ENCODE results near the gene VPS51.

The VPS51 gene

DNA sequence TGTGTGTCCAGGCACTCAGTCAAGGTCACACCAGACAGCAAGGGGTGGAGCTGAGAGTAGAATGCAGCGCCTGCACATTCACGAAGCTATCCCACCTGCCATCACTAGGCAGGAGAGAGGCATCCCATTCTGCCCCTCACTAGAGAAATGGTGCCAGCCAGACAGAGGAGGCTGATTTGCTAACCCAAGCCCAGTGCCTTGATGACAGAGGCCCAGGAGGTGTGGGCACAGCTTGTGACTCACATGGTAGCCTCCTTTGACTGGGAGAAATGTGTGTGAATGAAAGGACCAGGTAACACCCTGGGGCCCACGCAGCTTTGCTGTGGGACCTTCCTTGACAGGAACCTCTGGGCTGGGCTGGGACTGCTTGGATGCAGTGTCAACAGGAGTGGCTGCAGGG lies 32.5 kb upstream of the VPS51 start:
- TF ChIP-seq CTCF (IDR thresholded peaks at IDR 0.05; ENCODE audit: low read length, missing control alignments) = no peak
- no peak for DNase-seq (ENCODE audit: low read depth)

DNA sequence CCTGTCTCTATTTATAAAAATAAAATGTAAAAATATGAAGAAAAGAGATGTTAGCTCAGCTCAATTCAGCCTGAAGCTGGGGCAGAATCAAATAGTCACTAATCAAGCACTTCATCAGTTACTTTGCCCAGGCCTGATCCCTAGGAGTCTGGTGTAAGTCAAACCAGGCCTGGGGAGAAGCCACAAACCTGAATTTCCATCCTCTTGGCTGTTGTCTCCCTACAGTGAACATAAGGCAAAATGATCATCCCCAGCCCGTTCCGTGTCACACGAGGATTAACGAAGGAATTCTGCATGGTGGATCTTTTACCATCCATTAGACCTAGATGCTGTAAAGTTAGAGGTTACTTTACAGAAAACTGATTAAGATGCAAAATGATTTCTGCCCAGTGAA lies 31.2 kb upstream of the VPS51 start:
- H3K4me3 ChIP-seq (replicated peaks; ENCODE audit: low read depth, low read length) = no peak overlapping the region
- no peak for TF ChIP-seq CTCF (IDR thresholded peaks at IDR 0.05; ENCODE audit: low read length, missing control alignments)
- DNase-seq (ENCODE audit: low read depth) = no peak

More for the DNA sequence above, 32.5 kb upstream of the VPS51 start:
- H3K4me3 ChIP-seq (replicated peaks; ENCODE audit: low read depth, low read length) = no peak overlapping the region

DNA sequence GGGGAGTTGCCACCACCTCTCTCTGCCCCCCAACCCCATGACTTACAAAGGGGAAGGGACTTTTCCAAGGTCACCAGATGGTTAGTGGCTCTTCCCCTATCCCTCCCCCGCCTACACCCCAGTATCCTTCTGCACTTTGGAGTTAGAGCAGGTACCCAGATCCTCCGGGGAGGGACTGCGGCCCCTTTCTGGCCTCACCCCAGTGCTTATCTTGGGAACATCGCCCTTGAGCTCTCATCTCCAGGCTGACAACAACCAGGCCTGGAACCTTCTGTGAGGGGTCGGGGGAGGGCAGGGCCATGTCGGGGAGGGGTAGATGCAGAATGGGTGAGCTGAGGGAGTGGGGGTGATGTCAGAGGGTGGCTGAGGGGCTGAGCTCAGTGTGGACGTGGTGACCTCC lies 30.2 kb upstream of the VPS51 start:
- DNase-seq (ENCODE audit: low read depth) = no peak
- no peak overlapping the region for H3K4me3 ChIP-seq (replicated peaks; ENCODE audit: low read depth, low read length)
- no peak for TF ChIP-seq CTCF (IDR thresholded peaks at IDR 0.05; ENCODE audit: low read length, missing control alignments)

DNA sequence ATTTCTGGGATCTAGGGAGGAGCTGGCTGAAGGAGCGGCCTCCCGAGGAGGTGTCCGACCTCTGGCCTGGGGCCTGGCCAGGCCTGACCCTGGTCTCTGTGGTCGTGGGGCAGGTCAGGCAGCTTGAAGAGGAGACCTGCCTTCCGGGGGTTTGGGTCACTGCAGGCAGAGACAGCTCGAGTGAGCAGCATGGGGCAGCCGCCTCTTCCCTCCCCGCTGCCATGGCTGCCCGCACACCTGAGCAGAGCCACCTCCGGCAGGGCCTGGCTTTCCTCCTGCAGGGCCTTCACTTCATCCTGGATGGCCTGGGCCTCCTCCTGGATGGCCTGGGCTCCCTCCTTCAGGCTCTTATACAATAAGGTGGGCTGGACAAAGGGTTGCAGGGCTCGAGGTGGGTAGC lies 29.7 kb upstream of the VPS51 start:
- no peak overlapping the region for H3K4me3 ChIP-seq (replicated peaks; ENCODE audit: low read depth, low read length)
- no peak for DNase-seq (ENCODE audit: low read depth)
- TF ChIP-seq CTCF (IDR thresholded peaks at IDR 0.05; ENCODE audit: low read length, missing control alignments) = no peak

DNA sequence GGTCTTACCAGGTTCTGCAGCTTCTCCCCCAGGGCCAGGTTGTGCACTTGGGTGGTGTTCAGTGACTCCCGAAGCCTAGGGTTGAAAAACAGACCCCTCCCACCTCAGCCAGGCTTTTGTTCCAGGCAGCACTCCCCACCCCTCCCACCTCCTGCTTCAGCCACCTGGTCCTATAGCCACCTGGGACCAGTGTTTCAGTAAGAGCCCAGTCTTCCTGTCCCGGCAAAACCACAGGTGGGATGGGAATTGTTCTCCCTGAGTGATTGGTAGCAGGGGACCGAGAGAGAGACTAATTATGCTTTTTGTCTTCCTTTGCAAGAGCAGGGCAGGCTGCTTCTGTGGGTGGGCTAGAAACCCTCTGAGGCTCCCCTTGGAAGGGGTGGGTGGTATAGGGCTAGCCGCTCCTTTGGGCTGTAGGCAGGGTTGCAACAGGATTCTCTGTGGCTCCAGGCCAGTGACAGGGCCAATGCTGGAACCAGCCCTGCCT lies 29.2 kb upstream of the VPS51 start:
- TF ChIP-seq CTCF (IDR thresholded peaks at IDR 0.05; ENCODE audit: low read length, missing control alignments) = no peak
- DNase-seq (ENCODE audit: low read depth) = no peak
- H3K4me3 ChIP-seq (replicated peaks; ENCODE audit: low read depth, low read length) = no peak overlapping the region

GRCh38 chr11:65067446-65067845 lies 28.6 kb upstream of the VPS51 start:
- no peak overlapping the region for H3K4me3 ChIP-seq (replicated peaks; ENCODE audit: low read depth, low read length)
- TF ChIP-seq CTCF (IDR thresholded peaks at IDR 0.05; ENCODE audit: low read length, missing control alignments) = no peak
- DNase-seq (ENCODE audit: low read depth) = no peak

- H3K4me3 ChIP-seq (replicated peaks; ENCODE audit: low read depth, low read length) = no peak overlapping the region
- DNase-seq (ENCODE audit: low read depth) = peak; percentile 19
- TF ChIP-seq CTCF (IDR thresholded peaks at IDR 0.05; ENCODE audit: low read length, missing control alignments) = no peak
These were observed 26.8 kb upstream of the VPS51 start for GRCh38 chr11:65069217-65069616.

Measured in fibroblast of pulmonary artery (primary cell).